ENCODE measurements around the gene RRP8. TPM values are rescaled to one million over a fixed set of nuclear protein-coding genes. Genes with fewer than 3 reads are reported as not detected.
A peak's percentile ranks its signal among the peaks of the same experiment; 100 is the strongest.

RRP8 gene
- total and polyA plus RNA-seq, 2 of the 8 experiments (the other 6 are each of a cell fraction or from before 2014, with no cell fraction given) = 4.2 to 14.9 TPM

GRCh38 chr11:6612213-6613041 is 9.0 kb upstream of the RRP8 start, which contains the start of gene TAF10:
TAF10 (minus strand) TSS chr11:6612216; CDS start chr11:6612189, 27 bp downstream.
- Histone ChIP-seq H3K4me3 (ENCODE audit: extremely low read depth in 1 of 4, insufficient read depth in 2 of 4, low read depth in 3 of 4, low read length in 4 of 4) (peak within 1 kb of the TSS; percentile 67 to 85 (median 76)), H3K9ac (replicated peaks in 1 of 4; ENCODE audit: extremely low read depth in 1 of 4, low read depth in 3 of 4, low read length in 3 of 4) (peak within 1 kb of the TSS; percentile 68 to 95 (median 92)), H3K4me2 (ENCODE audit: insufficient read depth in 1 of 2, low read depth in 2 of 2, low read length in 2 of 2) (peak within 1 kb of the TSS; percentile 94 to 98), H3K27ac (ENCODE audit: low read depth, low read length) (peak within 1 kb of the TSS; percentile 94), H2AFZ (ENCODE audit: low read length) (peak within 1 kb of the TSS; percentile 87; the same call in 1 of the 2 replicates), H3K23me2 (ENCODE audit: low read depth, low read length) (peaks cover 11% of the 10 kb centered on the region), H3K36me3 (ENCODE audit: control insufficient read depth in 2 of 4, insufficient read depth in 4 of 4, low read length in 3 of 4) (peaks cover 17 to 41% (median 33%) of the 10 kb centered on the region in 4 experiments), H2BK120ac (replicated peaks; ENCODE audit: low read depth, low read length) (no peak within 1 kb of the TSS), H3K27me3 (replicated peaks in 1 of 4; ENCODE audit: control insufficient read depth in 3 of 4, extremely low read depth in 1 of 4, insufficient read depth in 3 of 4, low read length in 3 of 4) (no peaks in the 10 kb centered on the region), H4K8ac (ENCODE audit: extremely low read depth, insufficient read depth, low read length) (peak within 1 kb of the TSS; percentile 76; the same call in 1 of the 2 replicates), H3K9me3 (ENCODE audit: insufficient read depth in 2 of 2, low read depth in 1 of 2, low read length in 1 of 2) (no peaks in the 10 kb centered on the region), H4K20me1 (replicated peaks in 1 of 2; ENCODE audit: control insufficient read depth in 1 of 2, insufficient read depth in 2 of 2, low read length in 2 of 2) (no peaks in the 10 kb centered on the region), H3K4me1 (replicated peaks in 1 of 4; ENCODE audit: control insufficient read depth in 3 of 4, insufficient read depth in 4 of 4, low read length in 3 of 4) (peaks cover 0 to 11% (median 5%) of the 10 kb centered on the region in 4 experiments; a peak in 6 of 7 replicates), H4K91ac (replicated peaks; ENCODE audit: insufficient read length, low read length) (peak within 1 kb of the TSS; percentile 88), H2BK12ac (ENCODE audit: low read depth, low read length) (no peak within 1 kb of the TSS; the same call in 1 of the 2 replicates), H2AK5ac (ENCODE audit: low read depth, low read length) (peak within 1 kb of the TSS; percentile 19; the same call in 1 of the 2 replicates), H3K14ac (ENCODE audit: insufficient read length) (no peak within 1 kb of the TSS), H4K5ac (ENCODE audit: insufficient read length, low read depth, low read length) (peak within 1 kb of the TSS; percentile 92), H2BK15ac (ENCODE audit: low read length) (no peak within 1 kb of the TSS; the same call in 1 of the 2 replicates), H3K4ac (replicated peaks; ENCODE audit: insufficient read length, low read depth, low read length) (peak within 1 kb of the TSS; percentile 82), H3K23ac (ENCODE audit: insufficient read length) (no peak within 1 kb of the TSS), H3K79me2 (ENCODE audit: control insufficient read depth in 1 of 2, insufficient read depth in 2 of 2, low read length in 2 of 2) (peaks cover 0 to 16% of the 10 kb centered on the region in 2 experiments; a peak in 2 of 4 replicates), H2BK5ac (ENCODE audit: low read depth, low read length) (peak within 1 kb of the TSS; percentile 95), H3K18ac (ENCODE audit: extremely low read depth, low read length) (peak within 1 kb of the TSS; percentile 93), H3K79me1 (ENCODE audit: low read depth, low read length) (peaks cover 3% of the 10 kb centered on the region; the same call in 1 of the 2 replicates), H2BK20ac (ENCODE audit: low read length) (no peak within 1 kb of the TSS), H3K56ac (replicated peaks; ENCODE audit: insufficient read length, low read depth, low read length) (peak within 1 kb of the TSS; percentile 91)
- ChIA-PET POLR2A (ENCODE audit: partially characterized antibody) (interaction anchor here (0.6 to 3.0 kb wide), 28 partner anchors 8 to 145 kb away, joined by 3 to 24 read pairs (median 6); partner anchors contain the start of gene MRPL17), CTCF (ENCODE audit: partially characterized antibody) (interaction anchor here (1.0 to 3.4 kb wide), 21 partner anchors 9 to 117 kb away, joined by 3 to 23 read pairs (median 5); partner anchors contain the start of genes ILK and RRP8)
- FAIRE-seq (peak; percentile 81), DNase-seq (ENCODE audit: low read depth in 1 of 2, low spot score in 2 of 2) (peak in 1 of 2 experiments; percentile 92)
- 1% methylated on average over 39 of the region's 51 CpGs; no CpG with 5 or more reads in 1 of the 2 experiments for WGBS, 2 experiments (ENCODE audit: extremely low coverage in 1 of 2, insufficient coverage in 1 of 2, insufficient read length in 1 of 2, insufficient replicate concordance in 2 of 2, low coverage in 1 of 2, low lambda C conversion rate in 2 of 2, missing lambda C conversion rate in 1 of 2)
- no peak for TF ChIP-seq EZH2 (IDR thresholded peaks at IDR 0.05; ENCODE audit: low read depth, low read length, severe bottlenecking)
- peak; percentile 89 for TF ChIP-seq JUND (IDR thresholded peaks at IDR 0.05; ENCODE audit: low read length)
- TF ChIP-seq NRF1 (IDR thresholded peaks at IDR 0.05; ENCODE audit: low read depth, low read length) = no peak
- TF ChIP-seq EGR1 (IDR thresholded peaks at IDR 0.05; ENCODE audit: borderline replicate concordance, low read depth, low read length) = no peak
- 0 out of 2 replicates have a peak, but pooled peaks have one; percentile 80 for TF ChIP-seq GABPA (IDR thresholded peaks at IDR 0.05; ENCODE audit: borderline replicate concordance, insufficient read depth, low read length)
- no peak for TF ChIP-seq ATF3 (IDR thresholded peaks at IDR 0.05; ENCODE audit: insufficient read depth, low read depth, low read length)
- no peak for TF ChIP-seq CEBPB (IDR thresholded peaks at IDR 0.05; ENCODE audit: low read depth, low read length)
- 0 out of 2 replicates have a peak, but pooled peaks have one; percentile 73 for TF ChIP-seq SP4 (IDR thresholded peaks at IDR 0.05; ENCODE audit: low read length)
- TF ChIP-seq TAF7 (optimal IDR thresholded peaks at IDR 0.05; ENCODE audit: borderline replicate concordance, low read depth, low read length) = peak; percentile 64
- peak; percentile 20 to 64; a peak in 2 of 4 replicates for TF ChIP-seq SIN3A (conservative IDR thresholded peaks at IDR 0.05 in 1 of 2, IDR thresholded peaks at IDR 0.05 in 1 of 2; ENCODE audit: low read depth in 1 of 2, low read length in 2 of 2)
